IMR-90 (cell line): ENCODE measurements around the gene MSH3. TPM values are rescaled to one million over a fixed set of nuclear protein-coding genes. Genes with fewer than 3 reads are reported as not detected.

Experiments
- ATAC-seq: fragments of 200-7000 bp; cut with Tn5 transposase; 2 replicates; pipeline ENCODE4 v1.9.1; 2020; ENCODE audit warnings: low read depth, mild to moderate bottlenecking, moderate library complexity
- BruUV-seq: library from RNA; stranded (reverse); fragments of 400-500 nt; replicated peaks from 2 replicates; lab custom pipeline; 2021; lab: Mats Ljungman, UMichigan
- CTCF ChIA-PET: fragments of 300-600 bp; formaldehyde crosslinking; extraction: SDS; loops from one replicate; lab custom pipeline; 2021; ENCODE audit warnings: antibody characterized with exemption; lab: Yijun Ruan, JAX
- POLR2A ChIA-PET: fragments of 300-600 bp; sonication (Branson Sonifier 250); formaldehyde crosslinking; loops from one replicate; lab custom pipeline; 2022; ENCODE audit warnings: antibody characterized with exemption; ENCODE audit not compliant: unreplicated experiment; lab: Charles Lee
- DNase-seq: peaks from one replicate; pipeline ENCODE4 v3.0.0; 2013
- H2AFZ ChIP-seq: replicated peaks from 2 replicates; pipeline ENCODE3; 2013; ENCODE audit warnings: low read length, mild to moderate bottlenecking; ENCODE audit not compliant: poor library complexity
- H2AK5ac ChIP-seq: 2 replicates; pipeline ENCODE4 v1.6.1; 2013; ENCODE audit warnings: low read depth, low read length, inconsistent platforms
- H2AK9ac ChIP-seq: replicated peaks from 2 replicates; pipeline ENCODE3; 2013; ENCODE audit warnings: mild to moderate bottlenecking, low read depth, low read length, moderate library complexity; ENCODE audit not compliant: poor library complexity
- H2BK120ac ChIP-seq: 2 replicates; pipeline ENCODE4 v1.6.1; 2013; ENCODE audit warnings: low read depth, low read length, inconsistent platforms
- H2BK15ac ChIP-seq: 3 replicates; pipeline ENCODE4 v1.6.1; 2013; ENCODE audit warnings: low read depth, low read length, inconsistent platforms
- H2BK20ac ChIP-seq: 2 replicates; pipeline ENCODE4 v1.6.1; 2013; ENCODE audit warnings: low read depth, mild to moderate bottlenecking, inconsistent platforms, low read length, moderate library complexity
- H2BK5ac ChIP-seq: 2 replicates; pipeline ENCODE4 v1.6.1; 2013; ENCODE audit warnings: mild to moderate bottlenecking, low read depth, low read length, inconsistent platforms; ENCODE audit not compliant: poor library complexity, severe bottlenecking
- H3K14ac ChIP-seq: replicated peaks from 2 replicates; pipeline ENCODE4 v1.6.1; 2013; ENCODE audit warnings: low read depth, low read length, inconsistent platforms
- H3K18ac ChIP-seq: 2 replicates; pipeline ENCODE4 v1.6.1; 2013; ENCODE audit warnings: low read depth, low read length, control low read depth
- H3K23ac ChIP-seq: 2 replicates; pipeline ENCODE4 v1.6.1; 2013; ENCODE audit warnings: low read depth, low read length, inconsistent platforms
- H3K27ac ChIP-seq: 2 replicates; pipeline ENCODE4 v1.5.1; 2013; ENCODE audit warnings: mild to moderate bottlenecking, control low read depth, low read length; ENCODE audit not compliant: insufficient read depth
- H3K27me3 ChIP-seq: 2 replicates; pipeline ENCODE4 v1.6.1; 2013; ENCODE audit warnings: low read length; ENCODE audit not compliant: control insufficient read depth, insufficient read depth
- H3K36me3 ChIP-seq: 2 replicates; pipeline ENCODE4 v1.6.1; 2013; ENCODE audit warnings: low read length, mixed read lengths; ENCODE audit not compliant: control insufficient read depth, insufficient read depth
- H3K4ac ChIP-seq: 2 replicates; pipeline ENCODE4 v1.6.1; 2013; ENCODE audit warnings: low read depth, low read length, inconsistent platforms
- H3K4me1 ChIP-seq: 2 replicates; pipeline ENCODE4 v1.6.1; 2013; ENCODE audit warnings: low read length, mixed read lengths; ENCODE audit not compliant: control insufficient read depth, insufficient read depth
- H3K4me2 ChIP-seq: 2 replicates; pipeline ENCODE4 v1.6.1; 2013; ENCODE audit warnings: low read depth, mild to moderate bottlenecking, control low read depth, low read length, moderate library complexity
- H3K4me3 ChIP-seq: 2 replicates; pipeline ENCODE4 v1.5.1; 2013; ENCODE audit warnings: low read depth, mild to moderate bottlenecking, control low read depth, low read length, moderate library complexity; ENCODE audit not compliant: insufficient read depth
- H3K56ac ChIP-seq: 2 replicates; pipeline ENCODE4 v1.6.1; 2013; ENCODE audit warnings: low read length, inconsistent platforms; ENCODE audit not compliant: insufficient read depth; ENCODE audit errors: extremely low read depth
- H3K79me1 ChIP-seq, 2 experiments: 2 replicates each; pipeline ENCODE4 v1.6.1; 2013; ENCODE audit warnings: low read length in 2 of 2, inconsistent platforms in 1 of 2, low read depth in 1 of 2
- H3K9ac ChIP-seq: 2 replicates; pipeline ENCODE4 v1.6.1; 2013; ENCODE audit warnings: low read depth, low read length, control low read depth
- H3K9me1 ChIP-seq: 2 replicates; pipeline ENCODE4 v1.6.1; 2013; ENCODE audit warnings: low read length, inconsistent platforms; ENCODE audit not compliant: insufficient read depth
- H3K9me3 ChIP-seq: 2 replicates; pipeline ENCODE4 v1.6.1; 2013; ENCODE audit warnings: low read length; ENCODE audit not compliant: control insufficient read depth, insufficient read depth
- H4K20me1 ChIP-seq: 2 replicates; pipeline ENCODE4 v1.6.1; 2013; ENCODE audit warnings: low read length, inconsistent platforms; ENCODE audit not compliant: insufficient read depth
- H4K5ac ChIP-seq: 2 replicates; pipeline ENCODE4 v1.6.1; 2013; ENCODE audit warnings: mild to moderate bottlenecking, low read depth, low read length, control low read depth
- H4K8ac ChIP-seq, 2 experiments: 2 replicates each; pipeline ENCODE4 v1.6.1; 2013; ENCODE audit warnings: low read depth in 2 of 2, low read length in 2 of 2, control low read depth in 1 of 2, inconsistent platforms in 1 of 2
- H4K91ac ChIP-seq: 2 replicates; pipeline ENCODE4 v1.6.1; 2013; ENCODE audit warnings: low read depth, low read length, inconsistent platforms; ENCODE audit not compliant: insufficient read depth
- BHLHE40 ChIP-seq: fragments of 150-350 bp; IDR thresholded peaks from 2 replicates; pipeline ENCODE4 v1.6.1; 2016; ENCODE audit warnings: mild to moderate bottlenecking, low read depth, low read length
- CEBPB ChIP-seq: IDR thresholded peaks from 2 replicates; pipeline ENCODE4 v1.6.1; 2012; ENCODE audit warnings: low read depth, low read length, improper control_type of control experiment
- CHD1 ChIP-seq: IDR thresholded peaks from 2 replicates; pipeline ENCODE4 v1.6.1; 2012; ENCODE audit warnings: low read depth, low read length, improper control_type of control experiment
- NFE2L2 ChIP-seq: fragments of 150-350 bp; IDR thresholded peaks from 2 replicates; pipeline ENCODE4 v1.6.1; 2016; ENCODE audit warnings: low read depth, mild to moderate bottlenecking, low read length
- POLR2A ChIP-seq: IDR thresholded peaks from 2 replicates; pipeline ENCODE4 v1.6.1; 2012; ENCODE audit warnings: mild to moderate bottlenecking, low read depth, low read length
- RCOR1 ChIP-seq: IDR thresholded peaks from 2 replicates; pipeline ENCODE4 v1.6.1; 2012; ENCODE audit warnings: mild to moderate bottlenecking, low read length, improper control_type of control experiment; ENCODE audit not compliant: insufficient replicate concordance
- SMC3 ChIP-seq: fragments of 150-350 bp; IDR thresholded peaks from 2 replicates; pipeline ENCODE4 v1.6.1; 2016; ENCODE audit warnings: low read depth, mild to moderate bottlenecking, antibody characterized with exemption, low read length, moderate library complexity
- WGBS, 2 experiments: methylation state at CpG; one replicate each; pipeline versions ENCODE4 v1.1.5 to v1.1.7; 2013; ENCODE audit warnings: missing lambda C conversion rate in 2 of 2; ENCODE audit not compliant: insufficient read length in 1 of 2; ENCODE audit errors: extremely low coverage in 2 of 2; 5-methylcytosine and 5-hydroxymethylcytosine counted together
- dilution Hi-C: fragments of 300-500 bp; cut with HindIII; formaldehyde crosslinking; loops from one replicate; pipeline ENCODE4 v1.14.3; 2018; ENCODE audit warnings: low sequenced_read_pairs; ENCODE audit not compliant: unreplicated experiment
- in situ Hi-C: fragments of 300-500 bp; cut with MboI; formaldehyde crosslinking; loops from 3 replicates; pipeline ENCODE4 v1.14.3; 2019; ENCODE audit warnings: low sequenced_read_pairs, inconsistent platforms, mixed read lengths
- intact Hi-C: fragments of 100-400 bp; cut with micrococcal nuclease; formaldehyde crosslinking; loops from 2 replicates; pipeline ENCODE4 v1.10.0; 2022
- polyA plus RNA-seq, 3 experiments: library from polyadenylated mRNA; depleted of rRNA; stranded (reverse); fragments of >200 nt; gene quantifications; 2 replicates each; pipeline ENCODE4 v1.2.3, GENCODE V29; 2012; ENCODE audit warnings: low replicate concordance in 1 of 3
- total RNA-seq: library from RNA; depleted of rRNA; stranded (reverse); fragments of >200 nt; gene quantifications from 2 replicates; pipeline ENCODE4 v1.2.3, GENCODE V29; 2012
- TF ChIP-seq, protein P1 (sequence below): fragments of 150-350 bp; IDR thresholded peaks from 2 replicates; pipeline ENCODE4 v1.6.1; 2016; ENCODE audit warnings: low read depth, mild to moderate bottlenecking, low read length, moderate library complexity, borderline replicate concordance
- TF ChIP-seq, protein P2 (sequence below): conservative IDR thresholded peaks from 2 replicates; pipeline ENCODE4 v1.5.1; 2012; ENCODE audit warnings: mild to moderate bottlenecking, low read depth, low read length, improper control_type of control experiment

MSH3 gene
- total and polyA plus RNA-seq, 2 of the 4 experiments (the other 2 are of a cell fraction) = 4.6 to 13.3 TPM

GRCh38 chr5:80705801-80706200, 51.3 kb downstream of the MSH3 start:
- intact Hi-C loops = no loop called here
- no TSS peak for BruUV-seq

More at GRCh38 chr5:80705801-80706200, 51.3 kb downstream of the MSH3 start:
- in situ Hi-C loops (no loop called here), dilution Hi-C loops (no loop called here)
- no peak overlapping the region for H2AFZ ChIP-seq
- peaks cover 0 to 9% of the 10 kb centered on the region in 2 experiments; a peak in 3 of 4 replicates for H3K79me1 ChIP-seq
- ChIA-PET CTCF (interaction anchor here (0.6 kb wide), 1 partner anchor 13 kb away, joined by 6 read pairs; no protein-coding TSS in a partner anchor), POLR2A (interaction anchor here (0.6 kb wide), 1 partner anchor 197 kb away, joined by 3 read pairs; no protein-coding TSS in a partner anchor)
- H2AK5ac ChIP-seq = no peak overlapping the region; the same call in 1 of the 2 replicates
- H2BK120ac ChIP-seq = 0 out of 2 replicates have a peak overlapping the region, but pooled peaks have one; percentile 53
- DNase-seq = peak; percentile 13
- peaks cover 8% of the 10 kb centered on the region for H3K36me3 ChIP-seq
- TF ChIP-seq NFE2L2 = no peak
- no peak for TF ChIP-seq CHD1
- no peak for TF ChIP-seq CEBPB
- TF ChIP-seq RCOR1 = no peak
- no peak for TF ChIP-seq BHLHE40
- TF ChIP-seq SMC3 = no peak
- TF ChIP-seq, protein P1, sequence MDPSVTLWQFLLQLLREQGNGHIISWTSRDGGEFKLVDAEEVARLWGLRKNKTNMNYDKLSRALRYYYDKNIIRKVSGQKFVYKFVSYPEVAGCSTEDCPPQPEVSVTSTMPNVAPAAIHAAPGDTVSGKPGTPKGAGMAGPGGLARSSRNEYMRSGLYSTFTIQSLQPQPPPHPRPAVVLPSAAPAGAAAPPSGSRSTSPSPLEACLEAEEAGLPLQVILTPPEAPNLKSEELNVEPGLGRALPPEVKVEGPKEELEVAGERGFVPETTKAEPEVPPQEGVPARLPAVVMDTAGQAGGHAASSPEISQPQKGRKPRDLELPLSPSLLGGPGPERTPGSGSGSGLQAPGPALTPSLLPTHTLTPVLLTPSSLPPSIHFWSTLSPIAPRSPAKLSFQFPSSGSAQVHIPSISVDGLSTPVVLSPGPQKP = no peak
- TF ChIP-seq, protein P2, sequence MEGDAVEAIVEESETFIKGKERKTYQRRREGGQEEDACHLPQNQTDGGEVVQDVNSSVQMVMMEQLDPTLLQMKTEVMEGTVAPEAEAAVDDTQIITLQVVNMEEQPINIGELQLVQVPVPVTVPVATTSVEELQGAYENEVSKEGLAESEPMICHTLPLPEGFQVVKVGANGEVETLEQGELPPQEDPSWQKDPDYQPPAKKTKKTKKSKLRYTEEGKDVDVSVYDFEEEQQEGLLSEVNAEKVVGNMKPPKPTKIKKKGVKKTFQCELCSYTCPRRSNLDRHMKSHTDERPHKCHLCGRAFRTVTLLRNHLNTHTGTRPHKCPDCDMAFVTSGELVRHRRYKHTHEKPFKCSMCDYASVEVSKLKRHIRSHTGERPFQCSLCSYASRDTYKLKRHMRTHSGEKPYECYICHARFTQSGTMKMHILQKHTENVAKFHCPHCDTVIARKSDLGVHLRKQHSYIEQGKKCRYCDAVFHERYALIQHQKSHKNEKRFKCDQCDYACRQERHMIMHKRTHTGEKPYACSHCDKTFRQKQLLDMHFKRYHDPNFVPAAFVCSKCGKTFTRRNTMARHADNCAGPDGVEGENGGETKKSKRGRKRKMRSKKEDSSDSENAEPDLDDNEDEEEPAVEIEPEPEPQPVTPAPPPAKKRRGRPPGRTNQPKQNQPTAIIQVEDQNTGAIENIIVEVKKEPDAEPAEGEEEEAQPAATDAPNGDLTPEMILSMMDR = no peak
- TF ChIP-seq POLR2A = no peak
- no peak overlapping the region for H3K4me2 ChIP-seq
- H2BK5ac ChIP-seq = no peak overlapping the region
- H3K4ac ChIP-seq = peak overlapping the region; percentile 46; the same call in 1 of the 2 replicates
- H4K8ac ChIP-seq = peak overlapping the region in 1 of 2 experiments; percentile 65; a peak in 1 of 4 replicates
- H3K9ac ChIP-seq = no peak overlapping the region
- no CpG with 5 or more reads among the region's 4 CpGs for WGBS, 2 experiments
- H3K4me1 ChIP-seq = peaks cover 5% of the 10 kb centered on the region
- H3K18ac ChIP-seq = no peak overlapping the region
- H4K20me1 ChIP-seq = no peaks in the 10 kb centered on the region
- no peaks in the 10 kb centered on the region for H3K27me3 ChIP-seq
- H2BK20ac ChIP-seq = peak overlapping the region; percentile 63; the same call in 1 of the 2 replicates
- H3K9me1 ChIP-seq = peaks cover 11% of the 10 kb centered on the region; the same call in 1 of the 2 replicates
- peak overlapping the region; percentile 48; the same call in 1 of the 2 replicates for H3K27ac ChIP-seq
- H3K9me3 ChIP-seq = no peaks in the 10 kb centered on the region
- no peak overlapping the region for H3K4me3 ChIP-seq
- H4K5ac ChIP-seq = no peak overlapping the region
- H3K14ac ChIP-seq = 0 out of 2 replicates have a peak overlapping the region, but pooled peaks have one; percentile 65
- no peak overlapping the region for H3K56ac ChIP-seq
- H3K23ac ChIP-seq = no peak overlapping the region
- peak; percentile 45; the same call in 1 of the 2 replicates for ATAC-seq
- H2BK15ac ChIP-seq = no peak overlapping the region; the same call in 2 of the 3 replicates
- no peak overlapping the region for H2AK9ac ChIP-seq
- H4K91ac ChIP-seq = no peak overlapping the region
